Osteoblast (primary cell): ENCODE data around the gene CAMKMT. TPM values are rescaled to one million over a fixed set of nuclear protein-coding genes. Genes with fewer than 3 reads are reported as not detected.
A peak's percentile ranks its signal among the peaks of the same experiment; 100 is the strongest.

ENCODE experiments used
- DNase-seq: peaks from one replicate; pipeline ENCODE4 v3.0.0; 2011; ENCODE audit warnings: low spot score, mixed read lengths; ENCODE audit not compliant: insufficient read length; ENCODE audit errors: missing footprints
- H2AFZ ChIP-seq: 2 replicates; pipeline ENCODE4 v1.6.0; 2011; ENCODE audit warnings: mild to moderate bottlenecking, low read length
- H3K27ac ChIP-seq: 2 replicates; pipeline ENCODE4 v1.5.1; 2011; ENCODE audit warnings: mild to moderate bottlenecking, low read depth, low read length, moderate library complexity
- H3K27me3 ChIP-seq: 2 replicates; pipeline ENCODE4 v1.6.0; 2012; ENCODE audit warnings: mild to moderate bottlenecking, control low read depth, inconsistent platforms, low read length, moderate library complexity; ENCODE audit not compliant: insufficient read depth
- H3K36me3 ChIP-seq: 2 replicates; pipeline ENCODE4 v1.5.1; 2011; ENCODE audit warnings: mild to moderate bottlenecking, low read length, control low read depth, moderate library complexity; ENCODE audit not compliant: insufficient read depth
- H3K4me1 ChIP-seq: 2 replicates; pipeline ENCODE4 v1.5.1; 2011; ENCODE audit warnings: mild to moderate bottlenecking, low read length, control low read depth, moderate library complexity; ENCODE audit not compliant: insufficient read depth
- H3K4me2 ChIP-seq: 2 replicates; pipeline ENCODE4 v1.6.0; 2011; ENCODE audit warnings: mild to moderate bottlenecking, low read length; ENCODE audit not compliant: insufficient read depth
- H3K4me3 ChIP-seq: fragments of 200-600 bp; sonication (generic); 3 replicates; pipeline ENCODE4 v1.5.1; 2012; ENCODE audit warnings: mild to moderate bottlenecking, low read length, inconsistent platforms; ENCODE audit not compliant: insufficient read depth
- H3K79me2 ChIP-seq: 2 replicates; pipeline ENCODE4 v1.6.0; 2012; ENCODE audit warnings: mild to moderate bottlenecking, low read length, control low read depth, inconsistent platforms; ENCODE audit not compliant: insufficient read depth
- H3K9me3 ChIP-seq: 2 replicates; pipeline ENCODE4 v1.5.1; 2011; ENCODE audit warnings: low read depth, low read length, control low read depth
- H4K20me1 ChIP-seq: 2 replicates; pipeline ENCODE4 v1.6.0; 2012; ENCODE audit warnings: mild to moderate bottlenecking, low read length, control low read depth; ENCODE audit not compliant: insufficient read depth
- total RNA-seq: library from RNA; depleted of rRNA; stranded (reverse); fragments of >200 nt; gene quantifications from 2 replicates; pipeline ENCODE4 v1.2.3, GENCODE V29; 2012
- TF ChIP-seq, protein P1 (sequence below): IDR thresholded peaks from 2 replicates; pipeline ENCODE4 v1.5.1; 2011; ENCODE audit warnings: mild to moderate bottlenecking, low read depth, low read length, moderate library complexity; ENCODE audit errors: extremely low read depth

Gene CAMKMT
- total RNA-seq, 1 donor: 7.2 TPM

DNA sequence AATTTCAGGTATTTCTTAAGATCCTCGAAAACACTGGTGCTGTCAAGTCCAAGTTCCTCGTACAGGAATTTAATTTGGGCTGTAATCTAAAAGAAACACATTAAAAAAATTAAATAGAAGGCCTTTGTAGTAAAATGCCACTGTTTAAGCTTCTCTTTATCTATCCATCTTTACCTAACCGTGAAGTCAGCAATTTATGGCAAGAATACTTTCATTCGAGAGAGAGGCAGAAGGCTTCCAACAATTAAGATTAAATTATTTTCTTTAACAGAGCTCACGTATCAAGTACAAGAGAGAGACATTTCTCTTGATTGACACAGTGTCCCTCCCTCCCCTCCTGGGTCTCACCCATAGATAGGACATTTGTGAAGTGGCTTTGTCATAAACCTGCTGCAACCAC, 40.4 kb upstream of the CAMKMT start:
- Histone ChIP-seq H3K79me2 (peaks cover 4% of the 10 kb centered on the region), H2AFZ (no peak overlapping the region), H3K36me3 (peaks cover 52% of the 10 kb centered on the region), H3K4me3 (no peak overlapping the region), H3K9me3 (no peaks in the 10 kb centered on the region), H3K4me2 (no peak overlapping the region), H3K27ac (no peak overlapping the region), H3K27me3 (no peaks in the 10 kb centered on the region), H3K4me1 (peaks cover 9% of the 10 kb centered on the region), H4K20me1 (peaks cover 5% of the 10 kb centered on the region)
- DNase-seq: no peak
- TF ChIP-seq, protein P1, sequence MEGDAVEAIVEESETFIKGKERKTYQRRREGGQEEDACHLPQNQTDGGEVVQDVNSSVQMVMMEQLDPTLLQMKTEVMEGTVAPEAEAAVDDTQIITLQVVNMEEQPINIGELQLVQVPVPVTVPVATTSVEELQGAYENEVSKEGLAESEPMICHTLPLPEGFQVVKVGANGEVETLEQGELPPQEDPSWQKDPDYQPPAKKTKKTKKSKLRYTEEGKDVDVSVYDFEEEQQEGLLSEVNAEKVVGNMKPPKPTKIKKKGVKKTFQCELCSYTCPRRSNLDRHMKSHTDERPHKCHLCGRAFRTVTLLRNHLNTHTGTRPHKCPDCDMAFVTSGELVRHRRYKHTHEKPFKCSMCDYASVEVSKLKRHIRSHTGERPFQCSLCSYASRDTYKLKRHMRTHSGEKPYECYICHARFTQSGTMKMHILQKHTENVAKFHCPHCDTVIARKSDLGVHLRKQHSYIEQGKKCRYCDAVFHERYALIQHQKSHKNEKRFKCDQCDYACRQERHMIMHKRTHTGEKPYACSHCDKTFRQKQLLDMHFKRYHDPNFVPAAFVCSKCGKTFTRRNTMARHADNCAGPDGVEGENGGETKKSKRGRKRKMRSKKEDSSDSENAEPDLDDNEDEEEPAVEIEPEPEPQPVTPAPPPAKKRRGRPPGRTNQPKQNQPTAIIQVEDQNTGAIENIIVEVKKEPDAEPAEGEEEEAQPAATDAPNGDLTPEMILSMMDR: no peak

DNA sequence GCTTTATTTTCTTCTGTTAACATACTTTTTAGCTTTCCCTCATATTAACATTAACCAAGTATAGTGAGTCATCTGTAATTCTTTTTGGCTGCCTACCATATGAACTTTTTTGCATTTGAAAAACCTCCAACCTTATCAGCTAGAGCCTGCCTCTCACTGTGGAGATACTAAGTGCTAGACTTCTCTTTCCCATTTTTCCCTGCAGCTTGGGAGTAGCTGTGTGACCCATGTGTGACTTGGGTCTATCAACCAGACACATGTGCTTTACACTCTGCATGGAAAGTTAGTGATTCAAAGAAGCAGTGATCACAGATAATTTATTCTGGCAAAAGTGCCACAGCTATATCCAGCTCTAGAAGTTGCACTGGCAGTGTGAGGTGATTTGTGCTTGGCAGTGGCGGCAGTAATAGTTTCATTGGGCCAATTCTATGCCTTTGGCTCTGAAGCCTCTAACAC, 36.7 kb upstream of the CAMKMT start:
- peak; percentile 69 for DNase-seq
- no peak overlapping the region for H3K27ac ChIP-seq
- no peak overlapping the region for H2AFZ ChIP-seq
- H3K4me1 ChIP-seq: peaks cover 9% of the 10 kb centered on the region
- peaks cover 5% of the 10 kb centered on the region for H4K20me1 ChIP-seq
- TF ChIP-seq, protein P1: no peak
- no peaks in the 10 kb centered on the region for H3K27me3 ChIP-seq
- H3K36me3 ChIP-seq: peaks cover 72% of the 10 kb centered on the region
- H3K4me2 ChIP-seq: no peak overlapping the region
- H3K9me3 ChIP-seq: no peaks in the 10 kb centered on the region
- peaks cover 4% of the 10 kb centered on the region for H3K79me2 ChIP-seq
- no peak overlapping the region for H3K4me3 ChIP-seq

DNA sequence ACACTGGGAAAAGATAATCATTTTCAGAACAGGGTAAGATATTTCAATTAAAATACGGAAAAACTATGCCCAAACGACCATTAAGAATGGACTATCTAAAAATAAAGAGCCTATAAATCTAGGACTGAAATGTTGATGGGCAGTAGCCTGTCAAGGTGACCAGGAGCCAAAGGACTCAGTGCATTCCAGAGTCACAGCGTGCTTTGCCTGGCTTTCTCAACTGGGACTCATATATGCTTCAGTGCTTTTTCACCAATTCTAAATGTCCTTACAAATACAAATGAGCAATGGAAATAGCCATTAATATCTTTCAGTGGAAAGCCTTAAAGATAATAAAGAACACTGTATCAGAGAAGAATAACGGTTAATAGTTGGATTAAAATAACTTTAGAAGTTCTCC, 35.9 kb upstream of the CAMKMT start:
- no peak overlapping the region for H2AFZ ChIP-seq
- H3K79me2 ChIP-seq: peaks cover 4% of the 10 kb centered on the region
- H3K27me3 ChIP-seq: no peaks in the 10 kb centered on the region
- H3K4me1 ChIP-seq: peaks cover 9% of the 10 kb centered on the region
- H3K9me3 ChIP-seq: no peaks in the 10 kb centered on the region
- H3K4me2 ChIP-seq: no peak overlapping the region
- H3K27ac ChIP-seq: no peak overlapping the region
- TF ChIP-seq, protein P1: no peak
- no peak overlapping the region for H3K4me3 ChIP-seq
- H4K20me1 ChIP-seq: peaks cover 5% of the 10 kb centered on the region
- H3K36me3 ChIP-seq: peaks cover 63% of the 10 kb centered on the region
- DNase-seq: no peak

DNA sequence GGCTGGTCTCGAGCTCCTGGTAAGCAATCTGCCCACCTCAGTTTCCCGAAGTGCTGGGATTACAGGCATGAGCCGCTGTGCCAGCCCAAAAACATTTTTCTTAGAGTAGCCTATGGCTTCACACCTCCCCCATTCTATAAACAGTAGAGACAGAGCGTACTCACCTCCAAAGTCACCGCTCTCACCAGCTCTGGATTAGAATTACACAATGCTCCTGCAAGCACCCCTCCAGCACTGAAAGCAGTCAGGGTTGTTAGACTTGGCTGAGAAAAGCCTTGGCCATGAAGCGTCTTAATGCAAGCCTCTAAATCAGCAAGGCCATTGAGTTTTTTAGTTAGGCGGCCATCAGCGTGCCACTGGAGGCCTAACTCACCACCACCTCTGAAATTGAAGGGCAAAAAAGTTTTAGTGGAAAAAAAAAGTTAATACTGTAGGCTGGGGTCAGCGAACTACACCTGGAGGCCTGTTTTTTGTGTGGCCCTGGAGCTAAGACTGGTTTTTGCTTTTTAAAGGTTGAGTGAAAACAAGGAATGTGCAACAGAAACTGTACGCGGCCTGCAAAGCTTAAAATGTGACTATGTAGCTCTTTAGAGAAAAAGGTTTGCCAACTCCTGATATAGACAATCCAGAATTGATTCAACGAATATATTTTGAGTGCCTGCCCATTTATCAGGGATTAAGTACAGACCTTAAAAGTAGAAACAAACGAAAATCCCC, 35.0 kb upstream of the CAMKMT start:
- TF ChIP-seq, protein P1: no peak
- Histone ChIP-seq H3K36me3 (peaks cover 62% of the 10 kb centered on the region), H3K79me2 (peaks cover 6% of the 10 kb centered on the region), H2AFZ (no peak overlapping the region), H4K20me1 (peaks cover 5% of the 10 kb centered on the region), H3K9me3 (no peaks in the 10 kb centered on the region), H3K4me1 (peaks cover 9% of the 10 kb centered on the region), H3K4me2 (no peak overlapping the region), H3K27me3 (no peaks in the 10 kb centered on the region), H3K4me3 (no peak overlapping the region), H3K27ac (no peak overlapping the region)
- no peak for DNase-seq
